Endothelial cell of umbilical vein (primary cell): ENCODE measurements around the gene MYH16. TPM values are rescaled to one million over a fixed set of nuclear protein-coding genes. Genes with fewer than 3 reads are reported as not detected.

ENCODE experiments used
- BruUV-seq: library from RNA; stranded (reverse); fragments of 400-500 nt; replicated peaks from 2 replicates; lab custom pipeline; 2021; lab: Mats Ljungman, UMichigan
- CTCF ChIA-PET: fragments of 300-600, 350-600 bp; sonication (Branson Sonifier 250); formaldehyde crosslinking; loops from one replicate; lab custom pipeline; 2021; ENCODE audit warnings: antibody characterized with exemption, inconsistent platforms; lab: Charles Lee
- POLR2A ChIA-PET: fragments of 300-600, 350-600 bp; sonication (Branson Sonifier 250); formaldehyde crosslinking; loops from one replicate; lab custom pipeline; 2021; ENCODE audit warnings: antibody characterized with exemption, inconsistent platforms; lab: Charles Lee
- DNase-seq: peaks from one replicate; pipeline ENCODE4 v3.0.0-alpha.2; 2011; ENCODE audit warnings: low read depth, low spot score
- FAIRE-seq: peaks from 2 replicates; lab custom pipeline; 2011; peaks lifted over from hg19 to GRCh38; lab: Jason Lieb, UNC
- H2AFZ ChIP-seq: 2 replicates; pipeline ENCODE4 v1.6.0; 2012; ENCODE audit warnings: low read depth, low read length, control low read depth, inconsistent platforms
- H3K27ac ChIP-seq: 2 replicates; pipeline ENCODE4 v1.5.1; 2011; ENCODE audit warnings: low read depth, mild to moderate bottlenecking, control low read depth, low read length, moderate library complexity; ENCODE audit not compliant: insufficient read depth
- H3K27me3 ChIP-seq, 2 experiments: 2 replicates each; pipeline versions ENCODE4 v1.6.0 to v1.6.1; 2011; ENCODE audit warnings: low read length in 2 of 2, mixed read lengths in 1 of 2; ENCODE audit not compliant: control insufficient read depth in 2 of 2, insufficient read depth in 2 of 2
- H3K36me3 ChIP-seq, 2 experiments: 2 replicates in 1 of 2; 3 replicates in 1 of 2; pipeline ENCODE4 v1.5.1; 2011; ENCODE audit warnings: low read length in 2 of 2, mild to moderate bottlenecking in 1 of 2, moderate library complexity in 1 of 2; ENCODE audit not compliant: control insufficient read depth in 2 of 2, insufficient read depth in 2 of 2; ENCODE audit errors: extremely low read depth in 1 of 2
- H3K4me1 ChIP-seq: 3 replicates; pipeline ENCODE4 v1.5.1; 2011; ENCODE audit warnings: mild to moderate bottlenecking, low read length; ENCODE audit not compliant: control insufficient read depth, insufficient read depth; ENCODE audit errors: extremely low read depth
- H3K4me2 ChIP-seq: 2 replicates; pipeline ENCODE4 v1.6.1; 2011; ENCODE audit warnings: low read length, control low read depth, mixed read lengths; ENCODE audit not compliant: insufficient read depth
- H3K4me3 ChIP-seq, 3 experiments: fragments of 200-600 bp in 1 of 3; sonication (generic), shearing (Covaris generic) in 1 of 3; replicated peaks in 1 of 3; 2 replicates each; pipeline ENCODE4 v1.5.1; 2011 to 2016; ENCODE audit warnings: control low read depth in 3 of 3, low read length in 3 of 3, mild to moderate bottlenecking in 2 of 3, inconsistent platforms in 1 of 3, low read depth in 1 of 3, moderate library complexity in 1 of 3; ENCODE audit not compliant: insufficient read depth in 1 of 3
- H3K79me2 ChIP-seq: 2 replicates; pipeline ENCODE4 v1.6.0; 2012; ENCODE audit warnings: low read length, inconsistent platforms; ENCODE audit not compliant: control insufficient read depth, insufficient read depth
- H3K9ac ChIP-seq: replicated peaks from 2 replicates; pipeline ENCODE3; 2011; ENCODE audit warnings: low read length, control low read depth; ENCODE audit not compliant: insufficient read depth; ENCODE audit errors: extremely low read depth
- H3K9me1 ChIP-seq: replicated peaks from 3 replicates; pipeline ENCODE4 v1.6.0; 2011; ENCODE audit warnings: mild to moderate bottlenecking, low read length; ENCODE audit not compliant: control insufficient read depth, insufficient read depth; ENCODE audit errors: extremely low read depth
- H3K9me3 ChIP-seq: replicated peaks from 2 replicates; pipeline ENCODE4 v1.5.1; 2012; ENCODE audit warnings: low read length, inconsistent platforms; ENCODE audit not compliant: control insufficient read depth, insufficient read depth
- H4K20me1 ChIP-seq: replicated peaks from 2 replicates; pipeline ENCODE3; 2011; ENCODE audit warnings: mild to moderate bottlenecking, low read length; ENCODE audit not compliant: control insufficient read depth, insufficient read depth; ENCODE audit errors: extremely low read depth
- EZH2 ChIP-seq: IDR thresholded peaks from 2 replicates; pipeline ENCODE4 v1.6.1; 2012; ENCODE audit warnings: borderline replicate concordance, low read depth, mild to moderate bottlenecking, moderate library complexity, low read length, inconsistent platforms; ENCODE audit not compliant: severe bottlenecking
- FOS ChIP-seq: IDR thresholded peaks from 2 replicates; pipeline ENCODE4 v1.6.1; 2011; ENCODE audit warnings: mild to moderate bottlenecking, low read length, moderate library complexity, borderline replicate concordance; ENCODE audit not compliant: insufficient read depth
- GATA2 ChIP-seq: IDR thresholded peaks from 2 replicates; pipeline ENCODE4 v1.7.0; 2011; ENCODE audit warnings: low read depth, mild to moderate bottlenecking, moderate library complexity, mixed read lengths, low read length; ENCODE audit not compliant: insufficient read length, insufficient read depth
- JUN ChIP-seq: IDR thresholded peaks from 2 replicates; pipeline ENCODE4 v1.6.1; 2011; ENCODE audit warnings: borderline replicate concordance, low read depth; ENCODE audit not compliant: insufficient read length, insufficient read depth
- MYC ChIP-seq: IDR thresholded peaks from one replicate; pipeline ENCODE4 v1.6.1; 2011; ENCODE audit warnings: mild to moderate bottlenecking, low read depth, low read length
- POLR2A ChIP-seq: IDR thresholded peaks from 2 replicates; pipeline ENCODE4 v1.6.1; 2012; ENCODE audit warnings: low read depth, mild to moderate bottlenecking, control low read depth, low read length
- POLR2AphosphoS5 ChIP-seq: IDR thresholded peaks from 2 replicates; pipeline ENCODE4 v1.6.1; 2012; ENCODE audit warnings: low read depth, mild to moderate bottlenecking, control low read depth, low read length, moderate library complexity; ENCODE audit not compliant: insufficient read depth
- dilution Hi-C: fragments of 300-500 bp; cut with MboI; formaldehyde crosslinking; loops from one replicate; pipeline ENCODE4 v1.15.0; 2019; ENCODE audit warnings: low sequenced_read_pairs; ENCODE audit not compliant: extremely low pct_ligation_motif_present
- intact Hi-C: fragments of 100-400 bp; cut with micrococcal nuclease; formaldehyde crosslinking; loops from one replicate; pipeline ENCODE4 v1.10.0; 2022
- polyA plus RNA-seq, 4 experiments: library from polyadenylated mRNA; depleted of rRNA in 3 of 4; stranded (reverse) in 3 of 4; unstranded in 1 of 4; fragments of >200 nt; gene quantifications; 2 replicates each; pipeline versions ENCODE4 v1.2.1 to v1.2.3, GENCODE V29; 2011 to 2012; ENCODE audit warnings: missing spikeins in 1 of 4
- total RNA-seq: library from RNA; stranded (reverse); gene quantifications from 2 replicates; pipeline ENCODE4 v1.2.3, GENCODE V29; 2021
- TF ChIP-seq, protein P1 (sequence below): IDR thresholded peaks from 2 replicates; pipeline ENCODE4 v1.6.1; 2011; ENCODE audit not compliant: insufficient read depth, insufficient read length
- TF ChIP-seq, protein P2 (sequence below), 2 donors: IDR thresholded peaks; 1 replicate in 1 of 2; 2 replicates in 1 of 2; pipeline ENCODE4 v1.5.1; 2011; ENCODE audit warnings: low read length in 2 of 2, mild to moderate bottlenecking in 2 of 2, moderate library complexity in 2 of 2, control low read depth in 1 of 2, inconsistent platforms in 1 of 2, low read depth in 1 of 2; ENCODE audit not compliant: insufficient read depth in 1 of 2; ENCODE audit errors: extremely low read depth in 1 of 2

MYH16 gene
- total and polyA plus RNA-seq, 2 donors (not counting 3 experiments of a cell fraction or from before 2014, with no cell fraction given), result 0.01 to 0.11 TPM

DNA sequence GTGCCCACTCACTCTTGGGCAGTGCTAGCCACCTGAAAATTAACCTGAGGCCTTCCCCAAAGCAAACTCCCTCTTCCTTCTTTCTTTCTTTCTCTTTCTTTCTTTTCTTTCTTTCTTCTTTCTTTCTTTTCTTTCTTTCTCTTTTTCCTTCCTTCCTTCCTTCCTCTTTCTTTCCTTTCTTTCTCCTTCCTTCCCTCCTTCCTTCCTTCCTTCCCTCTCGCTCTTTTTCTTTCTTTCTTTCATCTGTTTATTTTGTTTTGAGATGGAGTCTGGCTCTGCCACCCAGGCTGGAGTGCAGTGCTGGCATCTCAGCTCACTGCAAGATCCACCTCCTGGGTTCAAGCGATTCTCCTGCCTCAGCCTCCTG is 47.8 kb upstream of the MYH16 start:
- Histone ChIP-seq H2AFZ (no peak overlapping the region), H3K36me3 (no peaks in the 10 kb centered on the region), H3K4me1 (no peaks in the 10 kb centered on the region), H4K20me1 (no peaks in the 10 kb centered on the region), H3K9me1 (no peaks in the 10 kb centered on the region), H3K27me3 (no peaks in the 10 kb centered on the region), H3K9me3 (no peaks in the 10 kb centered on the region), H3K79me2 (no peaks in the 10 kb centered on the region), H3K9ac (no peak overlapping the region), H3K27ac (no peak overlapping the region), H3K4me3 (no peak overlapping the region), H3K4me2 (no peak overlapping the region)
- no peak for TF ChIP-seq POLR2A
- no peak for TF ChIP-seq FOS
- no peak for TF ChIP-seq JUN
- no peak for TF ChIP-seq GATA2
- TF ChIP-seq, protein P1, sequence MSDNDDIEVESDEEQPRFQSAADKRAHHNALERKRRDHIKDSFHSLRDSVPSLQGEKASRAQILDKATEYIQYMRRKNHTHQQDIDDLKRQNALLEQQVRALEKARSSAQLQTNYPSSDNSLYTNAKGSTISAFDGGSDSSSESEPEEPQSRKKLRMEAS, result no peak
- no peak for TF ChIP-seq MYC
- TF ChIP-seq, protein P2, sequence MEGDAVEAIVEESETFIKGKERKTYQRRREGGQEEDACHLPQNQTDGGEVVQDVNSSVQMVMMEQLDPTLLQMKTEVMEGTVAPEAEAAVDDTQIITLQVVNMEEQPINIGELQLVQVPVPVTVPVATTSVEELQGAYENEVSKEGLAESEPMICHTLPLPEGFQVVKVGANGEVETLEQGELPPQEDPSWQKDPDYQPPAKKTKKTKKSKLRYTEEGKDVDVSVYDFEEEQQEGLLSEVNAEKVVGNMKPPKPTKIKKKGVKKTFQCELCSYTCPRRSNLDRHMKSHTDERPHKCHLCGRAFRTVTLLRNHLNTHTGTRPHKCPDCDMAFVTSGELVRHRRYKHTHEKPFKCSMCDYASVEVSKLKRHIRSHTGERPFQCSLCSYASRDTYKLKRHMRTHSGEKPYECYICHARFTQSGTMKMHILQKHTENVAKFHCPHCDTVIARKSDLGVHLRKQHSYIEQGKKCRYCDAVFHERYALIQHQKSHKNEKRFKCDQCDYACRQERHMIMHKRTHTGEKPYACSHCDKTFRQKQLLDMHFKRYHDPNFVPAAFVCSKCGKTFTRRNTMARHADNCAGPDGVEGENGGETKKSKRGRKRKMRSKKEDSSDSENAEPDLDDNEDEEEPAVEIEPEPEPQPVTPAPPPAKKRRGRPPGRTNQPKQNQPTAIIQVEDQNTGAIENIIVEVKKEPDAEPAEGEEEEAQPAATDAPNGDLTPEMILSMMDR (IDR thresholded peaks at IDR 0.05; ENCODE audit: extremely low read depth in 1 of 2, insufficient read depth in 1 of 2, low read depth in 1 of 2, low read length in 2 of 2), result no peak
- no peak for TF ChIP-seq EZH2
- no peak for TF ChIP-seq POLR2AphosphoS5
- BruUV-seq, result no TSS peak
- no peak for FAIRE-seq
- dilution Hi-C loops (no loop called here), intact Hi-C loops (loop anchor here (10.0 kb wide), 1 partner anchor 60 kb away; no protein-coding TSS in a partner anchor)
- DNase-seq, result no peak
- CTCF ChIA-PET, result no interaction called here
- POLR2A ChIA-PET, result no interaction called here
